HG03095 (cell line): ENCODE measurements around the gene MANSC4.
"Not testable (repeated sequence)": the region's sequence is repeated elsewhere in the genome, so short reads cannot be mapped to it uniquely, and the experiment has no call there.

Experiments used
- ATAC-seq: cut with Tn5 transposase; IDR thresholded peaks from one replicate; pipeline ENCODE4 v1.9.1; 2021; ENCODE audit warnings: moderate library complexity; ENCODE audit not compliant: unreplicated experiment

MANSC4 gene

DNA sequence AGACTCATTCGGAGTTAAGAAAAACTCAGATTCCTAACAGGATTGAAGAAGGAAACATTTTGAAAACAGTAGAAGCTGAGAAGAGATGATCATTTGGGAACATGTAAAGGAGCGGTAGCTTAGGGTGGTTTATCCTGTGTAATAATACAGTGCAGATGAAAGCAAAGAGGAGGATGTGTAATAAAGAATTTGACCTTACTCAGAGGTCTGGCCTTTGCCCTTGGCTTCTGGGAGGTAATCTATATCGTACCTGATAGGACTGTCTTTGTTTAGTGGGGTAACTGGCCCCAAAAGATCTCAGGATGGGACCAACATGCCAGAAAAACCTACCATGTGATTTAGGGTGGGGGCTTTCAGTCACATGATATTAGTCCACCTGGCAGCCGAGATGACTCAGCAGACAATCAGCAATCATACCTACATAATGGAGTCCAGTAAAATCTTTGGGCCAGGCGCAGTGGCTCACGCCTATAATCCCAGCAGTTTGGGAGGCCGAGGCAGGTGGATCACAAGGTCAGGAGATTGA is 23.3 kb downstream of the MANSC4 start:
- no peak for ATAC-seq

DNA sequence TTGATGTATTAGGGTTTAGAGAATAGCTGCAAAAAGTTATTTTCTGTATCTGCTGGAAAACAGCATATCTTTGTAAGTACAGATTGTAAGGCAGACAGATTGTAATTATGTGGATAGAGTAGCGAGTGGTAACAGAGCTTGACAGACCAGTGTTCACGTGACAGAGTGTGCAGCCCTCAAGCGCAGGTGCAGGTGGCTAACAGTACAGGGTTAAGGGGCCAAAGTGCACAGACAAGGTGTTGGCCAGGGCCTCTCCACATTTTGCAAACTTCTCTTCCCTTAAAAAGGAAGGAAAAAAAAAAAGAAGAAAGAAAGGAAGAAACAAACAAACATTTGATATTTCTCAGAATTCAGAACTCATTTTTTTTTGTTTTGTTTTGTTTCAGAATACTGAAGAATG is 25.2 kb downstream of the MANSC4 start:
- ATAC-seq: no peak

DNA sequence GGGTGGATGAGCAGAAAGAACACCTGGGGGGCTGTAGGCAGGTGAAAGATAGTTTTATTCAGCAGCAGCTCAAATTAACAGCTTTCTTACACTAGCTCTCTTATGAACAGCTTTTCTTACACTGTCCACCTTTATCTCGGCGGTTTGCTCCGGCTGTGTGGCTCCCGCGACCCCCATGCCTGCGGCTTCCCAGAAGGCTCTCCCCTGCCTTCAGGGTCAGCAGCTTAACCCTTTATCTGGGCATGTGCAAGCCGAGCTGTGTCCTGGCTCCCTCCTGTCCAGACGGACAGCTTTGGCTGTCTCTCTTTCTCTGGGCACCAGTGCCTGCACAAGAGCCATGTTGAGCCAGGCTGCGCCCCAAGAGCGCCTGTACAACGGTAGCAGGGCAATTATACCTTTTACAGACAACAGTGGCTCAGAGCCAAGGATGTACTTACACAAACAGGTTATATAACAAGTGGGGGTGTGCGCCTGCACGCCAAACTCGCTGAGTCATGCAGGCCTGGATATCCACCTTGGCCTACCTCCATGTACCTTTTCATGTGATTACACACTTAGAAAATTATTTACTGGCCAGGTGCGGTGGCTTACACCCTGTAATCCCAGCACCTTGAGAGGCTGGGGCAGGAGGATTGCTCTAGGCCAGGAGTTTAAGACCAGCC is 28.5 kb downstream of the MANSC4 start:
- no peak for ATAC-seq

DNA sequence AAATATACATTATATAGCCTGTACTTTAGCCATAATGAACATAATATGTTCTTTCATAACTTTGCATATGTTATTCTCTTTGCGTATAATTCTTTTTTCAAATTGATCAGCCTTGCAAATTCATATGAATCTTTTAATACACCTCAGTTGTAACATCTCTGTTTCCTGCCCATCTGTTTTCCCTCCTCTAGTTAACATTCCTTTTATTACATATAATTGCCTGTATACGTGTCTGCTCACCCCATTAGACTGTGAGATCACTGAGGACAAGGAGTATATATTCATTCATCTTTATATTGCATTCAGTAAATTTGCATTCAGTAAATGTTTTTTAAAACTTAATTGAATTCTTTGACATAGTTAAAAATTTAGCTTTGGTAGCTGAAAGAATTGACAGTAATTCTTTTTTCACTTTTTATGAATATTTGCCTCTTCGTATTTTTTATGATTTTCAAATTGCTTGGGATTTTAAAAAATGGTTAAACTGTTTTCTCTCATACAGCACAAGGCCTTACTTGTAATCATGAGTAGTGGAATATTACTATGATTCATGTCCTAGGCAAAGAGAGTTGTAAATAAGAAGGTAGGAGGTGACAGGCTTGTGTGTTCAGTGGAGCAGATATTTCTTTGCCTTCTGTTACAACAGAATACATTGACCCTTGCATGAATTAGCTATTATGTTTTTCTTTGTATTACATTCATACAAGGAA is 32.8 kb downstream of the MANSC4 start:
- ATAC-seq: no peak

DNA sequence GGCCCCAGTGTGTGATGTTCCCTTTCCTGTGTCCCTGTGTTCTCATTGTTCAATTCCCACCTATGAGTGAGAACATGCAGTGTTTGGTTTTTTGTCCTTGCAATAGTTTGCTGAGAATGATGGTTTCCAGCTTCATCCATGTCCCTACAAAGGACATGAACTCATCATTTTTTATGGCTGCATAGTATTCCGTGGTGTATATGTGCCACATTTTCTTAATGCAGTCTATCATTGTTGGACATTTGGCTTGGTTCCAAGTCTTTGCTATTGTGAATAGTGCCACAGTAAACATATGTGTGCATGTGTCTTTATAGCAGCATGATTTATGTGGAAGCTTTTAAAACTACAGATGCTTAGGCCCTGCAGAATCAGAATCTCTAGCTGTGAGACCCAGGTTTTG is 34.3 kb downstream of the MANSC4 start:
- ATAC-seq: not testable (repeated sequence)

DNA sequence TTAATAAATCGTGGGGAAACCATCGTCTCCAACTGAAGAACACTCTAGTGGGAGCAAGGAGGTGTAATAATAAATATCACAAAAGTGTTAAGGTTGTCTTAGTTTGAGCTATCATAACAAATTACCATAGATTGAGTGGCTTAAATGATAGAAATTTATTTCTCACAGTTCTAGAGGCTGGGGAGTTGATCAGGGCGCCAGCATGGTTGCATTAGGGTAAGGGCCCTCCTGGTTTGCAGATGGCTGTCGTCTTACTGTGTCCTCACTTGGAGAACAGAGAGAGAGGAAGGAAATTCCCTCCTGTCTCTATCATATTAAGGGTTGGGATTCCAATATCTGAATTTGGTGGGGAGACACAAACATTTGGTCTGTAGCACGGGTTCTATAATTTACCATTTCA is 36.4 kb downstream of the MANSC4 start:
- no peak for ATAC-seq

DNA sequence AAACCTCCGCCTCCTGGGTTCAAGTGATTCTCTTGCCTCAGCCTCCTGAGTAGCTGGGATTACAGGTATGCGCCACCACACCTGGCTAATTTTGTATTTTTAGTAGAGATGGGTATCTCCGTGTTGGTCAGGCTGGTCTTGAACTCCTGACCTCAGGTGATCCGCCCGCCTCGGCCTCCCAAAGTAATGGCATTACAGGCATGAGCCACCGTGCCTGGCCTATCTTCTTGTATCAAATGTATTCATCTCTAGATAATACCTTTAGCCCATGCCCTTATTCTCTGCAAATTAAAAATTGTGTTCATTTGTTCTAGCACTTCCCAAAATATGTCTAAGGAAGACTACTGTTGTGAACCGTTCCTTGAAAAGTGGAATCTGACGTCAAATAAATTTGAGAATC is 45.7 kb downstream of the MANSC4 start:
- not testable (repeated sequence) for ATAC-seq

DNA sequence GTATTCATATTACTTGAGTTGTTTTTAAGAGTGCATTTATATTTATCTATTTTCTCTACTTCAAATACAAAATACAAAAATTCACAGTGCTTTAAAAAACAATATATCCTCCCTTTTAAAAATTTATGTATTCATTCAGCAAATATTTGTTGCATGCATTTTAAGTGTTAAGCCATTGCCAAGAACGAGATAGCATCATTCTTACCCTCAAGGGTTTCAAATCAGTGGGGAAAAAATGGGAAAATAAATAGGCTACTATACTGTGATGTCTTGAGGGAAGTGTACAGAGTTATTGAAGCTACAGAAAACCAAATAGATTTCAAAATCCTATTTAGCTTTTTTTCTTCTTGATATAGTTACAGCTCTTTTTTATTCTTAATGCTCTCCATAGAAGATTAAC is 46.2 kb downstream of the MANSC4 start:
- ATAC-seq: no peak

DNA sequence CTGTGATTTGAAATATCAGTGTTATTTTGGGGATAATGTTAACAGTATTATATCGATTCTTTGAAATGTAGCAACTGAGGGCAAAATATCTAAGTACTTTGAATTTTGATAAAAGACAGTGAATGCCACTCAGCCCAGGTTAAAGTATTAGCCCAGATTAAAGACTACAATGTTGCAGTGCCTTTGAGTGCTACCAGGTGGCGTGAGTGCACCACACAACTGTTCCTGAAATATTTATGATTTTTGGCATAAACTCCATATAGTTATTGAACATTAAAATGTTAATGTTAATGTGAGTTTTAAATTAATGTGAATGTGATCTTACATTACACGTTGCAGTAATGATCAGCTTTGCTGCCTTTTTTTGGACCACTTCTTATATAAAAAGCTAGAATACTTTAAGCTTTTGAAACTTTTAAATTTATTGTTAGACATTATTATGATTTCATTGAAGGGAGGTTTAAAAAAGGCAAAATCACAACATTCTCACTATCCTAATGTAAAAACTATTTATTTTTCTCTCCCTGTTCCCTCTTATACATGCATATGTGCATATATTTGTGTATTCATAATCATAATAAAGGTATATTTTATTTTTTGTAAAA is 46.9 kb downstream of the MANSC4 start:
- no peak for ATAC-seq

DNA sequence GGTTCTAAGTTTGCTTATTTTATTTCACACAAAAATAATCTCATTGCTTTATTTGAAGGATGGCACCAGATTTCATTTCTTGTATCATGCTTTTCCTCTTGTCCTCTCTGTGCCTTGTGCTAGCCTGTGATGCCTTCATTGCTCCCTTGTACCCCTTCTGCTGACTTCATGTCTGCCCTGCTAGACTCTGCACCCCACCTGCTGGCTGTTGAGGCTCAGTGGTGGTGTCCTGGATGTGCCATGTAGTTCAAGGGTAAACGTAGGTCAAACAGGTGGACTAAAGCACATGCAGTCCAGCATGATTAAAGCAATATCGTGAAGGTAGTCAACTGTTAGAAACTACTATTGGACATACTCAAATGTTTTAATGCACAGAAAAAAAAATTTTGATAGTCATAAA is 47.8 kb downstream of the MANSC4 start:
- no peak for ATAC-seq

DNA sequence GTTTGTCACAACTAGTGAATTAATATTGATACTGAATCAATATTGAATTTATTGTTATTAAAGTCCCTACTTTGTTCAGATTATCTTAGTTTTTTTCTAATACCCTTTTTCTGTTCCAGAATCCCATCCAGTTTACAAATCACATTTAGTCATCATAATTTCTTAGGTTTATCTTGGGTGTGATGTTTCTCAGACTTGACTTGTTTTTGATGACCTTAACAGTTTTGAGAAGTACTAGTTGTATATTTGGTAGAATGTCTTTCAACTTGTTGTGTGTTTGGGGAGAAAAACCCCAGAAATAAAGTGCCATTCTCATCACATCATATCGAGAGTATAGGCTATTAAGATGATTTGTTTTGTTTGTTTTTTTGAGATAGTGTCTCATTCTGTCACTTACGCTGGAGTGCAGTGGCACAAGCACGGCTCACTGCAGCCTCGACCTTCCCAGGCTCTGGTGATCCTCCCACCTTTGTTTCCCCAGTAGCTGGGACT is 49.9 kb downstream of the MANSC4 start:
- ATAC-seq: no peak

DNA sequence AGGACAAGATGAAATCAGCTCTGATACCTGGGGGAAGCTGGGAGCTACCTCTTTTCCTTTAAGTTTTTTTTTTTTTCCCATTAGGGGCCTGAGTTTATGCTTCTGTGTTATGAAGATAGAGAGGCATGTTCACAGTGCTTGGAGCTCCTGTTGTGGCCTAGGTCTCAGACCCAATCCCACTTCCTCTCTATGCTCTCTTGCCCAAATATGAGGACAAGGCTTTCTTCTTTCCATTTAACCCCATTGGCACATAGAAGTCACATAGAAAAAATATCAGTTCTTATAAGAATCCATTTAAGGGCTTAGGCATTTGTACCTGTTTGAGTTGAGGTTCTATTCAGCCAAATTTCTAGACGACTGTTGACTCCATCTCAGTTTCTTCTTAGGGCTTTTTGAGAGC is 56.8 kb downstream of the MANSC4 start:
- no peak for ATAC-seq
